ENCODE data around the gene RNF8.

RNF8 gene

GRCh38 chr6:37426945-37427510 is 73.2 kb downstream of the RNF8 start:
- H3K27me3 ChIP-seq (ENCODE audit: control insufficient read depth, insufficient read depth, low read length), result no peaks in the 10 kb centered on the region
- no peaks in the 10 kb centered on the region for H3K36me3 ChIP-seq (ENCODE audit: control insufficient read depth, insufficient read depth, low read length)
- H3K4me1 ChIP-seq (ENCODE audit: control insufficient read depth, insufficient read depth, low read length), result no peaks in the 10 kb centered on the region
- WGBS (ENCODE audit: insufficient coverage, insufficient read length), result no CpG with 5 or more reads among the region's 6 CpGs
- H3K27ac ChIP-seq (ENCODE audit: low read length), result no peak overlapping the region
- H3K4me3 ChIP-seq (ENCODE audit: low read length), result no peak overlapping the region
- H3K9me3 ChIP-seq (ENCODE audit: control insufficient read depth, insufficient read depth, low read length), result no peaks in the 10 kb centered on the region
- DNase-seq (ENCODE audit: low read depth, low spot score), result no peak

- H3K27ac ChIP-seq (ENCODE audit: low read length), result no peak overlapping the region
- no CpG with 5 or more reads among the region's 2 CpGs for WGBS (ENCODE audit: insufficient coverage, insufficient read length)
- H3K36me3 ChIP-seq (ENCODE audit: control insufficient read depth, insufficient read depth, low read length), result no peaks in the 10 kb centered on the region
- H3K4me1 ChIP-seq (ENCODE audit: control insufficient read depth, insufficient read depth, low read length), result 0 out of 2 replicates have a peak, but pooled peaks cover 2% of the 10 kb centered on the region
- no peaks in the 10 kb centered on the region for H3K9me3 ChIP-seq (ENCODE audit: control insufficient read depth, insufficient read depth, low read length)
- no peak for DNase-seq (ENCODE audit: low read depth, low spot score)
- no peaks in the 10 kb centered on the region for H3K27me3 ChIP-seq (ENCODE audit: control insufficient read depth, insufficient read depth, low read length)
- H3K4me3 ChIP-seq (ENCODE audit: low read length), result no peak overlapping the region
Observed at GRCh38 chr6:37429352-37429750, 75.6 kb downstream of the RNF8 start.

- Histone ChIP-seq H3K4me1 (ENCODE audit: control insufficient read depth, insufficient read depth, low read length) (0 out of 2 replicates have a peak, but pooled peaks cover 2% of the 10 kb centered on the region), H3K27me3 (ENCODE audit: control insufficient read depth, insufficient read depth, low read length) (no peaks in the 10 kb centered on the region), H3K4me3 (ENCODE audit: low read length) (peak overlapping the region; percentile 92; the same call in 1 of the 2 replicates), H3K36me3 (ENCODE audit: control insufficient read depth, insufficient read depth, low read length) (no peaks in the 10 kb centered on the region), H3K9me3 (ENCODE audit: control insufficient read depth, insufficient read depth, low read length) (no peaks in the 10 kb centered on the region), H3K27ac (ENCODE audit: low read length) (no peak overlapping the region)
- no CpG with 5 or more reads among the region's 7 CpGs for WGBS (ENCODE audit: insufficient coverage, insufficient read length)
- DNase-seq (ENCODE audit: low read depth, low spot score), result no peak
Observed at GRCh38 chr6:37432590-37432915, 78.8 kb downstream of the RNF8 start.

- Histone ChIP-seq H3K27ac (ENCODE audit: low read length) (no peak within 1 kb of the TSS), H3K36me3 (ENCODE audit: control insufficient read depth, insufficient read depth, low read length) (no peaks in the 10 kb centered on the region), H3K9me3 (ENCODE audit: control insufficient read depth, insufficient read depth, low read length) (no peaks in the 10 kb centered on the region), H3K4me3 (ENCODE audit: low read length) (peak within 1 kb of the TSS; percentile 92), H3K4me1 (ENCODE audit: control insufficient read depth, insufficient read depth, low read length) (0 out of 2 replicates have a peak, but pooled peaks cover 2% of the 10 kb centered on the region), H3K27me3 (ENCODE audit: control insufficient read depth, insufficient read depth, low read length) (no peaks in the 10 kb centered on the region)
- WGBS (ENCODE audit: insufficient coverage, insufficient read length), result no CpG with 5 or more reads among the region's 61 CpGs
- DNase-seq (ENCODE audit: low read depth, low spot score), result peak; percentile 74
Observed at GRCh38 chr6:37432916-37433656, 79.3 kb downstream of the RNF8 start, which contains the start of gene CMTR1. Gene CMTR1, plus strand, starts transcription at chr6:37433221. Its CDS starts 2,409 bp downstream, at chr6:37435630.

GRCh38 chr6:37433657-37434271 is 80.0 kb downstream of the RNF8 start:
- no peak overlapping the region for H3K27ac ChIP-seq (ENCODE audit: low read length)
- H3K36me3 ChIP-seq (ENCODE audit: control insufficient read depth, insufficient read depth, low read length), result no peaks in the 10 kb centered on the region
- H3K4me3 ChIP-seq (ENCODE audit: low read length), result peak overlapping the region; percentile 92
- H3K9me3 ChIP-seq (ENCODE audit: control insufficient read depth, insufficient read depth, low read length), result no peaks in the 10 kb centered on the region
- no peak for DNase-seq (ENCODE audit: low read depth, low spot score)
- WGBS (ENCODE audit: insufficient coverage, insufficient read length), result no CpG with 5 or more reads among the region's 13 CpGs
- no peaks in the 10 kb centered on the region for H3K27me3 ChIP-seq (ENCODE audit: control insufficient read depth, insufficient read depth, low read length)
- 0 out of 2 replicates have a peak, but pooled peaks cover 2% of the 10 kb centered on the region for H3K4me1 ChIP-seq (ENCODE audit: control insufficient read depth, insufficient read depth, low read length)

GRCh38 chr6:37435373-37435772 is 81.6 kb downstream of the RNF8 start:
- no peaks in the 10 kb centered on the region for H3K9me3 ChIP-seq (ENCODE audit: control insufficient read depth, insufficient read depth, low read length)
- 0 out of 2 replicates have a peak, but pooled peaks cover 2% of the 10 kb centered on the region for H3K4me1 ChIP-seq (ENCODE audit: control insufficient read depth, insufficient read depth, low read length)
- no CpG with 5 or more reads among the region's 4 CpGs for WGBS (ENCODE audit: insufficient coverage, insufficient read length)
- no peaks in the 10 kb centered on the region; the same call in 1 of the 2 replicates for H3K36me3 ChIP-seq (ENCODE audit: control insufficient read depth, insufficient read depth, low read length)
- no peaks in the 10 kb centered on the region for H3K27me3 ChIP-seq (ENCODE audit: control insufficient read depth, insufficient read depth, low read length)
- no peak for DNase-seq (ENCODE audit: low read depth, low spot score)
- H3K4me3 ChIP-seq (ENCODE audit: low read length), result no peak overlapping the region
- H3K27ac ChIP-seq (ENCODE audit: low read length), result no peak overlapping the region

GRCh38 chr6:37435816-37436215 is 82.0 kb downstream of the RNF8 start:
- Histone ChIP-seq H3K9me3 (ENCODE audit: control insufficient read depth, insufficient read depth, low read length) (no peaks in the 10 kb centered on the region), H3K27ac (ENCODE audit: low read length) (no peak overlapping the region), H3K4me3 (ENCODE audit: low read length) (no peak overlapping the region), H3K36me3 (ENCODE audit: control insufficient read depth, insufficient read depth, low read length) (no peaks in the 10 kb centered on the region; the same call in 1 of the 2 replicates), H3K27me3 (ENCODE audit: control insufficient read depth, insufficient read depth, low read length) (no peaks in the 10 kb centered on the region), H3K4me1 (ENCODE audit: control insufficient read depth, insufficient read depth, low read length) (0 out of 2 replicates have a peak, but pooled peaks cover 2% of the 10 kb centered on the region)
- DNase-seq (ENCODE audit: low read depth, low spot score), result no peak
- WGBS (ENCODE audit: insufficient coverage, insufficient read length), result no CpG with 5 or more reads among the region's 5 CpGs

- Histone ChIP-seq H3K4me3 (ENCODE audit: low read length) (no peak overlapping the region), H3K36me3 (ENCODE audit: control insufficient read depth, insufficient read depth, low read length) (no peaks in the 10 kb centered on the region; the same call in 1 of the 2 replicates), H3K4me1 (ENCODE audit: control insufficient read depth, insufficient read depth, low read length) (0 out of 2 replicates have a peak, but pooled peaks cover 2% of the 10 kb centered on the region), H3K9me3 (ENCODE audit: control insufficient read depth, insufficient read depth, low read length) (no peaks in the 10 kb centered on the region), H3K27me3 (ENCODE audit: control insufficient read depth, insufficient read depth, low read length) (no peaks in the 10 kb centered on the region), H3K27ac (ENCODE audit: low read length) (no peak overlapping the region)
- WGBS (ENCODE audit: insufficient coverage, insufficient read length), result no CpG with 5 or more reads among the region's 1 CpG
- DNase-seq (ENCODE audit: low read depth, low spot score), result no peak
Observed at GRCh38 chr6:37438930-37439329, 85.1 kb downstream of the RNF8 start.

GRCh38 chr6:37441651-37442050 is 87.9 kb downstream of the RNF8 start:
- H3K4me3 ChIP-seq (ENCODE audit: low read length), result no peak overlapping the region
- no CpG with 5 or more reads among the region's 6 CpGs for WGBS (ENCODE audit: insufficient coverage, insufficient read length)
- H3K27me3 ChIP-seq (ENCODE audit: control insufficient read depth, insufficient read depth, low read length), result no peaks in the 10 kb centered on the region
- no peaks in the 10 kb centered on the region for H3K4me1 ChIP-seq (ENCODE audit: control insufficient read depth, insufficient read depth, low read length)
- DNase-seq (ENCODE audit: low read depth, low spot score), result no peak
- H3K9me3 ChIP-seq (ENCODE audit: control insufficient read depth, insufficient read depth, low read length), result no peaks in the 10 kb centered on the region
- no peaks in the 10 kb centered on the region; the same call in 1 of the 2 replicates for H3K36me3 ChIP-seq (ENCODE audit: control insufficient read depth, insufficient read depth, low read length)
- H3K27ac ChIP-seq (ENCODE audit: low read length), result no peak overlapping the region

GRCh38 chr6:37442416-37443215 is 88.8 kb downstream of the RNF8 start:
- no peaks in the 10 kb centered on the region; the same call in 1 of the 2 replicates for H3K36me3 ChIP-seq (ENCODE audit: control insufficient read depth, insufficient read depth, low read length)
- no peak for DNase-seq (ENCODE audit: low read depth, low spot score)
- H3K4me1 ChIP-seq (ENCODE audit: control insufficient read depth, insufficient read depth, low read length), result no peaks in the 10 kb centered on the region
- H3K27ac ChIP-seq (ENCODE audit: low read length), result no peak overlapping the region
- no peaks in the 10 kb centered on the region for H3K27me3 ChIP-seq (ENCODE audit: control insufficient read depth, insufficient read depth, low read length)
- no peaks in the 10 kb centered on the region for H3K9me3 ChIP-seq (ENCODE audit: control insufficient read depth, insufficient read depth, low read length)
- H3K4me3 ChIP-seq (ENCODE audit: low read length), result no peak overlapping the region
- no CpG with 5 or more reads among the region's 4 CpGs for WGBS (ENCODE audit: insufficient coverage, insufficient read length)

All from iPS DF 6.9 (cell line).